Gastroesophageal sphincter (tissue), 4 donors: ENCODE results near the gene NUAK1. TPM values are rescaled to one million over a fixed set of nuclear protein-coding genes. Genes with fewer than 3 reads are reported as not detected.

Experiments
- ATAC-seq: fragments of 150-250 bp; one replicate; pipeline ENCODE4 v1.9.1; 2016; ENCODE audit warnings: mild to moderate bottlenecking, moderate library complexity
- H3K27ac ChIP-seq, 4 donors: fragments of 200-600 bp; sonication (generic) in 3 of 4; 1 replicate in 3 of 4; 2 replicates in 1 of 4; pipeline ENCODE4 v1.5.1; 2016 to 2019
- H3K27me3 ChIP-seq: fragments of 200-600 bp; sonication (generic); one replicate; pipeline ENCODE4 v1.5.1; 2019
- H3K36me3 ChIP-seq, 2 donors: fragments of 200-600 bp; sonication (generic); one replicate each; pipeline ENCODE4 v1.5.1; 2019; ENCODE audit warnings: control low read depth in 1 of 2
- H3K4me1 ChIP-seq, 3 donors: fragments of 200-600 bp; sonication (generic); 1 replicate in 2 of 3; 2 replicates in 1 of 3; pipeline ENCODE4 v1.5.1; 2016 to 2019; ENCODE audit warnings: control low read depth in 2 of 3
- H3K4me3 ChIP-seq, 2 donors: fragments of 200-600 bp; sonication (generic); one replicate each; pipeline ENCODE4 v1.5.1; 2019; ENCODE audit warnings: mild to moderate bottlenecking in 1 of 2, moderate library complexity in 1 of 2
- H3K9me3 ChIP-seq, 3 donors: fragments of 200-600 bp; sonication (generic); one replicate each; pipeline ENCODE4 v1.5.1; 2017 to 2019; ENCODE audit warnings: control low read depth in 2 of 3
- CTCF ChIP-seq, 4 experiments: fragments of 200-600 bp in 2 of 4; fragments of 450-650 bp in 2 of 4; sonication (generic) in 1 of 4; IDR thresholded peaks; one replicate each; pipeline ENCODE4 v1.5.1; 2017 to 2019; ENCODE audit warnings: antibody characterized with exemption in 4 of 4, mild to moderate bottlenecking in 2 of 4, moderate library complexity in 2 of 4
- EP300 ChIP-seq: sonication (generic); formaldehyde crosslinking; IDR thresholded peaks from one replicate; pipeline ENCODE4 v1.6.1; 2017; ENCODE audit warnings: antibody characterized with exemption, mild to moderate bottlenecking
- POLR2A ChIP-seq, 2 donors: fragments of 450-650 bp; IDR thresholded peaks; one replicate each; pipeline ENCODE4 v1.6.1; 2017; ENCODE audit warnings: antibody characterized with exemption in 2 of 2, mild to moderate bottlenecking in 2 of 2, moderate library complexity in 1 of 2
- POLR2AphosphoS5 ChIP-seq: sonication (generic); formaldehyde crosslinking; IDR thresholded peaks from one replicate; pipeline ENCODE4 v1.6.1; 2017; ENCODE audit warnings: antibody characterized with exemption
- WGBS, 2 donors: methylation state at CpG; one replicate each; pipeline ENCODE4 v1.1.5; 2018; ENCODE audit warnings: low coverage in 1 of 2; 5-methylcytosine and 5-hydroxymethylcytosine counted together
- total RNA-seq, 4 donors: library from RNA; depleted of rRNA; stranded (reverse); fragments of >200 nt; gene quantifications; one replicate each; pipeline ENCODE4 v1.1.0, GENCODE V29; 2016

Gene NUAK1
- total RNA-seq, 4 donors from 2014 or later: 7.4 to 27.7 (median 10.7) TPM

DNA sequence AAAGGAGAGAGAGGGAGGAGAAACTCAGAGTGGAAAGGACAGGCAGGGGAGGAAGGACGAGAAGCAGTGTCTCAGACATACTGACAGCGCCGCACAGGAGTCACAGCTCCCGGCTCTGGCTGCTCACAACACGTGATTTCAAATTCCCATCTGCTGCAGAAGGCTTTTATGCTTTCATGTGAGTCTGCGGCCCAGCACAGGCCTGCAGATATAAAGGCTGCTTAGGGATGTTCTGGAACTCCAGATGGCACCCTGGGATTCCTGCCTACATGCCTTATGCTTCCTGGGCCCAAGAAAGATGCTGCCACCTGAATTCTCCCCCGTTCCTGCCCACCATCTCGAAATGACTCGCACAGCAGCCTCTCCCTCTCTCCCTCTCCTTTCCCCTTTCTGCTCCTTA is 89.6 kb downstream of the NUAK1 start:
- Histone ChIP-seq H3K27me3 (no peaks in the 10 kb centered on the region), H3K36me3 (no peaks in the 10 kb centered on the region), H3K4me3 (no peak overlapping the region), H3K27ac (no peak overlapping the region), H3K4me1 (no peaks in the 10 kb centered on the region), H3K9me3 (peaks cover 0 to 2% (median 0%) of the 10 kb centered on the region in 3 donors)
- 87% methylated on average over 9 of the region's 9 CpGs for WGBS, 2 donors
- ATAC-seq: no peak
- TF ChIP-seq EP300 (no peak), CTCF (IDR thresholded peaks at IDR 0.05) (no peak), POLR2A (IDR thresholded peaks at IDR 0.05) (no peak), POLR2AphosphoS5 (no peak)

DNA sequence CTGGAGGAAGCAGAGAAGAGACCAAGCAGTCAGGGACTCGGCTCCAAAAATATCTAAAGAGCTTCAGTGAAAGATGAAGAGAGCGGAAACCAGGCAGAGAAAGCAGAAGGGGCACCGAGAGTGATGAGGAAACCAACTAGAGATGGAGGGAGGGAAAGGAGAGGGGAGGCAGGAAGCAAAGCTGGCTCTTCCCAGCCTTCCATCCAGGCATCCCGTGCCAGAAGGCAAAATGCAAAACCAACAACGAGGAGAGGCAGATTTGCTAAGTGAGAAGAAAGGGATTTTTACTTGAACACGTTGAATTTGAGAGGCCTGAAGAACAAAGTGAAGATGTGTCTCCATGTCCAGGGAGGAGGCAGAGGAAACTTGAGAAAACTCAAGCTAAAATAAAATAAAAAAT is 90.1 kb downstream of the NUAK1 start:
- no peak for ATAC-seq
- H3K9me3 ChIP-seq: no peaks in the 10 kb centered on the region
- TF ChIP-seq CTCF (IDR thresholded peaks at IDR 0.05) (no peak), POLR2AphosphoS5 (no peak), POLR2A (IDR thresholded peaks at IDR 0.05) (no peak), EP300 (no peak)
- H3K27me3 ChIP-seq: no peaks in the 10 kb centered on the region
- WGBS, 2 donors: 62 to 74% methylated on average over 3 to 6 of the region's 6 CpGs
- H3K36me3 ChIP-seq: no peaks in the 10 kb centered on the region
- no peaks in the 10 kb centered on the region for H3K4me1 ChIP-seq
- H3K4me3 ChIP-seq: no peak overlapping the region
- H3K27ac ChIP-seq: no peak overlapping the region

DNA sequence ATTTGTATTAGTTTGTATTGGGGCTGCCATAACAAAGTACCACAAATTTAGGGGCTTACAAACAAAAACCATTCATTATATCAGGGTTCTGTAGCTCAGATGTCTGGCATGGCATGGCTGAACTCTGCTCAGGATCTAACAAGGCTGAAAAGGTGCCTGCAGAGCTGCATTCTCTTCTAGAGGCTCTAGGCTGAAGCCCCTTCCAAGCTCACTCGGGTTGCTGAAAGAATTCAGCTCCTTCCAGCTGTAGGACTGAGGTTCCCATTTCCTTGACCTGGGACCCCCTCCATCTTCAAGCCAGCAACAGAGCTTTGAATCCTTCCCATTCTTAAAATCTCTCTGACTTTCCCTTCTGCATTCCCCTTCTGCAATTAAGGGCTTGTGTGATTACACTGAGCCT is 90.7 kb downstream of the NUAK1 start:
- no peaks in the 10 kb centered on the region for H3K9me3 ChIP-seq
- no peaks in the 10 kb centered on the region for H3K27me3 ChIP-seq
- H3K4me1 ChIP-seq: no peaks in the 10 kb centered on the region
- H3K4me3 ChIP-seq: no peak overlapping the region
- no CpG with 5 or more reads among the region's 1 CpG for WGBS, 2 donors
- H3K36me3 ChIP-seq: no peaks in the 10 kb centered on the region
- TF ChIP-seq EP300: no peak
- no peak for TF ChIP-seq POLR2AphosphoS5
- TF ChIP-seq CTCF (IDR thresholded peaks at IDR 0.05): no peak
- TF ChIP-seq POLR2A (IDR thresholded peaks at IDR 0.05): no peak
- ATAC-seq: no peak
- no peak overlapping the region for H3K27ac ChIP-seq

DNA sequence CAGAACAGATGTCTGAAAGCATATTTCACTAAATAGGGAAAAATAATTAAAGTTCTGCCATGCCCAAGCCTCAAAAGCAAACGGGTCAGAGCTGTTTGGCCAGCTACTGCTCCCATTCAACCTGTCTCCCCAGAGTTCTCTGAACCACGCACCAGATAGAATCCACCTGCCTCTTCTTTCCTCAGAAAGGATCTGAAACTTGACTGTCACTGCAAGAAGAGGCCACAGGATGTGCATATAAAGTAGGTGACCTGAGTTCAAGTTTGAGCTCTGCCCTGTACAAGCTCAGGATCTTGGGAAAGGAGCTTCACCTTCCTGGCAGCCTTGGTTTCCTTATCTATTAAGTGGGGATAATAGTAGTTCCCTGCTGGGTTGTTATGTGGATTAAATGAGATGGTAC is 91.8 kb downstream of the NUAK1 start:
- Histone ChIP-seq H3K4me1 (no peaks in the 10 kb centered on the region), H3K27ac (no peak overlapping the region), H3K9me3 (no peaks in the 10 kb centered on the region), H3K4me3 (no peak overlapping the region), H3K36me3 (no peaks in the 10 kb centered on the region), H3K27me3 (no peaks in the 10 kb centered on the region)
- WGBS, 2 donors: 88 to 94% methylated on average over 2 of the region's 2 CpGs
- ATAC-seq: no peak
- TF ChIP-seq CTCF (IDR thresholded peaks at IDR 0.05): no peak
- TF ChIP-seq EP300: no peak
- no peak for TF ChIP-seq POLR2A (IDR thresholded peaks at IDR 0.05)

GRCh38 chr12:106046301-106046846 is 92.4 kb downstream of the NUAK1 start:
- no peak overlapping the region for H3K4me3 ChIP-seq
- no peaks in the 10 kb centered on the region for H3K27me3 ChIP-seq
- 69 to 89% methylated on average over 3 to 4 of the region's 4 CpGs for WGBS, 2 donors
- no peak for TF ChIP-seq CTCF (IDR thresholded peaks at IDR 0.05)
- H3K36me3 ChIP-seq: no peaks in the 10 kb centered on the region
- ATAC-seq: no peak
- H3K9me3 ChIP-seq: no peaks in the 10 kb centered on the region
- H3K4me1 ChIP-seq: no peaks in the 10 kb centered on the region
- no peak overlapping the region for H3K27ac ChIP-seq
